Muscle of arm (tissue), 14 donors: ENCODE results near the gene HHEX. TPM values are rescaled to one million over a fixed set of nuclear protein-coding genes. Genes with fewer than 3 reads are reported as not detected.
"Not testable (repeated sequence)": the region's sequence is repeated elsewhere in the genome, so short reads cannot be mapped to it uniquely, and the experiment has no call there.

ENCODE experiments used
- DNase-seq: peaks from one replicate; pipeline ENCODE4 v3.0.0-alpha.2; 2013
- long read RNA-seq, 11 donors: transcript quantifications; one replicate each; lab custom pipeline, GENCODE V29; 2026
- polyA plus RNA-seq, 12 donors: library from polyadenylated mRNA; unstranded; fragments of 120-200 nt; gene quantifications; one replicate each; pipeline ENCODE4 v1.2.1, GENCODE V29; 2013; ENCODE audit not compliant: insufficient read length in 12 of 12

Gene HHEX
- 10 to 100 TPM in 2 of 12 donors, 1 to 10 TPM in 9, not detected in 1; 5.8 to 11.3 (median 7.7) TPM for polyA plus RNA-seq
- long read RNA-seq, donor 1, partial matches to known transcripts: 0 of 4 reads
- long read RNA-seq, donor 1, other reads (novel, unspliced or antisense): 0 of 4 reads
- long read RNA-seq, donor 2, transcript HHEX-201 (4 exons, 1,727 nt): major isoform, 5 of 5 reads
- long read RNA-seq, donor 2, partial matches to known transcripts: 0 of 5 reads
- long read RNA-seq, donor 2, other reads (novel, unspliced or antisense): 0 of 5 reads
- long read RNA-seq, donor 3, partial matches to known transcripts: 0 of 1 reads
- long read RNA-seq, donor 3, other reads (novel, unspliced or antisense): 0 of 1 reads
- long read RNA-seq, donor 4, partial matches to known transcripts: 0 of 1 reads
- long read RNA-seq, donor 4, other reads (novel, unspliced or antisense): 0 of 1 reads
- long read RNA-seq, donor 5: 0 reads
- long read RNA-seq, donor 6, partial matches to known transcripts: 0 of 2 reads
- long read RNA-seq, donor 6, other reads (novel, unspliced or antisense): 0 of 2 reads
- long read RNA-seq, donor 7, partial matches to known transcripts: 0 of 1 reads
- long read RNA-seq, donor 7, other reads (novel, unspliced or antisense): 0 of 1 reads
- long read RNA-seq, donor 8, partial matches to known transcripts: 0 of 3 reads
- long read RNA-seq, donor 8, other reads (novel, unspliced or antisense): 0 of 3 reads
- long read RNA-seq, donor 9, partial matches to known transcripts: 0 of 5 reads
- long read RNA-seq, donor 9, other reads (novel, unspliced or antisense): 0 of 5 reads
- long read RNA-seq, donor 10, partial matches to known transcripts: 0 of 5 reads
- long read RNA-seq, donor 10, other reads (novel, unspliced or antisense): 0 of 5 reads
- long read RNA-seq, donor 11, partial matches to known transcripts: 0 of 3 reads
- long read RNA-seq, donor 11, other reads (novel, unspliced or antisense): 0 of 3 reads

GRCh38 chr10:92689663-92690210 lies at the start of gene HHEX:
HHEX (plus strand) TSS chr10:92689955; CDS start chr10:92689987, 32 bp downstream.
- no peak for DNase-seq

DNA sequence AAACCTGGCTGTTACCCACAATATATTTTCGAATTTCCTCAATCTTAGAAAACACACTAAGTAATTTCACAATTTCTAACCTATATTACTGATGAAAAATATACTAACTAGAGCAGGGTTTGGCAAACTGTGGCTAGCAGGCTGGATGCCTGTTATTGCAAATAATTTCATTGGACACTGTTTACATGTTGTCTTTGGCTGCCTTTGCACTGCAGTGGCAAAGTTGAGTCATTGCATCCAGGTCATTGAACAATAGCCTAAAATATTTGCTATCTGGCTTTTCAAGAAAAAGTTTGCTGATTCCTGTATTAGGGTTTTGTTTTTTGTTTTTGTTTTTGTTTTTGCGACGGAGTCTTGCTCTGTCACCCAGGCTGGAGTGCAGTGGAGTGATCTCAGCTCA lies 49.6 kb upstream of the HHEX start:
- no peak for DNase-seq

DNA sequence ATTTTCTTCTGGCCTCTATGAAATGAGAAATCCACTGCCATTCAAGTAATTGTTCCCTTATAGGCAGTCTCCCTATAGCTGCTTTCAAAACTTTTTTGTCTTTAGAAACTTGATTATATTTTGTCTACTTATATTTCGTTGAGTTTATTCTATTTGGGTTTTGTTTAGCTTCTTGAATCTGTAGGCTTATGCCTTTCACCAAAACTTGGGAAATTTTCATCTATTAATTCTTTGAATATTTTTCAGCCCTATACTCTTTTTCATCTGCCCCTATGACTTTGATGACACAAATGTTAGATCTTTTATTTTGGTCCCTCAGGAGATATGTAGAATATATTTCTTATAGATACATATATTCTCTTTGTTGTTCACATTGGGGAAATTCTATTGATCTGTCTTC lies 48.3 kb upstream of the HHEX start:
- DNase-seq: no peak

GRCh38 chr10:92644921-92645320 lies 44.8 kb upstream of the HHEX start:
- DNase-seq: no peak

- not testable (repeated sequence) for DNase-seq
These were observed 38.9 kb upstream of the HHEX start for GRCh38 chr10:92650864-92651263.

DNA sequence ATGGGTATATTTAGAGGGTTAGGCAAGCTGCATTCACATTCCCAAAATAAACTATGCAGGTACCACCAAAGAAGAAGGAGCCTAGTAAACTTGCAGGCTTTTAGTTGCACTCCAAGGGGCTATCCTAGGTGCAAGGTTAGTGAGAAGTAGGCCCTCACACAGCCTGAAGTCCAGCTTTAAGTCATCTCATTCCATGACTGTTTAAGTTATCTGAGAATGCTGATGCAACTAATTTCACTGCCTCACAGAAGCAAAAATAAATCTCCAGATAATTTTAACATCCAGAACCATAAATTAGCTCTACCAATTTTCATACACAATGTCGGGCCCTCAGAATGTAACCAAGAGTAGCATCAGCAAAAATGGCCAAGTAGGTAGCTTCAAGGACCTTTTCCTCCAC lies 34.3 kb upstream of the HHEX start:
- DNase-seq: no peak

DNA sequence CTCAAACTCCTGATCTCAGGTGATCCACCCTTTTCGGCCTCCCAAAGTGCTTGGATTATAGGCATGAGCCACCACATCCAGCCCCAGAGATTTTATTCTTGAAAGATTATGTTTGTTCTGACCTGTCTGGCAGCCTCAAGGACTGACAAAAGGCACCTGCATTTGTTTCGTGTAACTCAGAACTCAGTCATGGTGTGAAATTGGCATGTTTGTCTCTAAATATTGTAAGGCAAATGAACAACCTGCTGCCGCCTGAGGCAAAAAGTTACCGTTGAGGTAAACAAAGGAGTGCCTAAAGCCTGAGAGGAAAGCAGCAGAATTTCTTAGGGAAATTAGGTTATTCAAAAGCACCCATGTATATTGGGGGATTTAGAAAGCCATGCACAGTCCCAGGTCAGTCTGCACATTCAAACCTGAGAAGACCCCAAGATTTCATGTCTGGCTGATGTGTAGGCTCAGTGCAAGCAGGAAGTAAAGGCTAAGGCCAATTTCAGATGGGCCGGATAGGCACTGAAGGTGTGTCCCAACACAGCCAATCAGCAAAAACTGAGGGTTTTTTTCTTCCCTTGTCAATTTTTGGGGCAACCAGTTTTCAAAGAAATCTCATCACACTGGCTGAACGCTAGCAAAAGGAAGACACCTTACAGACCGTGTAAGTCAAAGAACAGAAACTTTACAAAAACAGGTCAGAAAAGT lies 33.3 kb upstream of the HHEX start:
- DNase-seq: no peak

DNA sequence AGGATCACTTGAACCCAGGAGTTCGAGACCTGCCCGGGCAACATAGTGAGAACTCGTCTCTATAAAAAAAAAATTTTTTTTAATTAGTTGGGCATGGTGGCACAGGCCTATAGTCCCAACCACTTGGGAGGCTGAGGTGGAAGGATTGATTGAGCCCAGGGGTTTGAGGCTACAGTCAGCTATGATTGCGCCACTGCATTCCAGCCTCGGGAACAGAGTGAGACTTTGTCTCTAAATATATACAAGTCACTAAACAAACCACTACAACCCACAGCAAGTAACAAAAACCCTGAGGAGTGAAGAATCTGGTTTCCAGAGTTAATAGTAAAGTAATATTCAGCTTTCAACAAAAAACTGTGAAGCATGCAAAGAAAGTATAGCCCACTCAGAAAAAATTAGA lies 32.7 kb upstream of the HHEX start:
- no peak for DNase-seq

DNA sequence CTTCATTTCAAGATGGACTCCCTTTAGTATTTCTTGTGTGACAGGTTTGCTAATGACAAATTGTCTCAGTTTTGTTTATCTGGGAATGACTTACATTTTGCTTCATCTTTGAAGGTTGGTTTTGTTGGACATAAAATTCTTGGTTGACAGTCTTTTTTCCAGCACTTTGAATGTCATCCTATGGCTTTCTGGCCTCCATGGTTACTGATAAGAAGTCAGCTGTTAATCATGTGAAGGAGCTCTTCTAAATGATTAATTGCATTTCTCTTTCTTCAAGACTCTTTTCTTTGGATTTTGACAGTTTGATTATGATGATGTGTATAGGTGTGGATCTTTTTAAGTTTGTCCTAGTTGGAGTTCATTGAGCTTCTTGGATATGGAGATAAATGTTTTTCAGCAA lies 26.9 kb upstream of the HHEX start:
- no peak for DNase-seq

DNA sequence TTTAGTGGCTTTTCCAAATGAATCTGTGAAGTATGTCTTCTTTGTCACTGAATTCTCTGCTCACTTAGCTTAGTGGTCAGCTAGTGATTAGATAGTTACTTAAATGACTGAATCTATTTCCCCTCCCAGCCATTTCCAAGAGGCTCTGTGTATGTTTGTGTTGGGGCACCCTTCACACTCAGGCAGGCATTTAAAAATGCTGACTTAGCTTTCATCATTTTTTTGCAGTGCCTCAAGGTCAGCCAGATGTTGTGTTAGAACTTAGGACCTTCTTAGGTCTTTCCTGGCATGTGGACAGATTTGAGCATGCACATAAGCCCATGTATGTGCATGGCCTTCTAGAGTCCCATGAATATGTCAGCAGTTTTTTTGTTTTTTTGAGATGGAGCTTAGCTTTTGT lies 25.4 kb upstream of the HHEX start:
- DNase-seq: no peak

- DNase-seq: no peak
These were observed 22.7 kb upstream of the HHEX start for GRCh38 chr10:92667078-92667477.

- no peak for DNase-seq
These were observed 12.0 kb upstream of the HHEX start for GRCh38 chr10:92677708-92678107.

DNA sequence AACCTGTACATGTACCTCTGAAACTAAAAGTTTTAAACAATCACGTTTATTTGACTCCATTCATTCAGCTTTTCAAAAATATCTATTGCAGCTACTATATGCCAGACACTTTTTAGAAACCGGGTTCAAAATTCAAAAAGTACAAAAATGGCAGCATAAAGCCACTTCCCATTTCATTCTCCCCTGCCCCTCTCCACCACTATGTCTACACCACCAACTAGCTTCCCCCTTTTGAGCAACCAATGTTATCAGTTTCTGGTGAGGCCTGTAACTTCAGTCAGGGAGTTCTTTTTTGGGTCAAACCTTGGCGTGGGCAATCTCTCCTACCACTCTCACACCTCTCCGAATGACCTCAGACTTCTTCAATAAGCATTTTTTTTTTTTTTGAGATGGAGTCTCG lies 11.5 kb upstream of the HHEX start:
- DNase-seq: no peak

- DNase-seq: no peak
These were observed 8.4 kb upstream of the HHEX start for GRCh38 chr10:92681306-92681834.

DNA sequence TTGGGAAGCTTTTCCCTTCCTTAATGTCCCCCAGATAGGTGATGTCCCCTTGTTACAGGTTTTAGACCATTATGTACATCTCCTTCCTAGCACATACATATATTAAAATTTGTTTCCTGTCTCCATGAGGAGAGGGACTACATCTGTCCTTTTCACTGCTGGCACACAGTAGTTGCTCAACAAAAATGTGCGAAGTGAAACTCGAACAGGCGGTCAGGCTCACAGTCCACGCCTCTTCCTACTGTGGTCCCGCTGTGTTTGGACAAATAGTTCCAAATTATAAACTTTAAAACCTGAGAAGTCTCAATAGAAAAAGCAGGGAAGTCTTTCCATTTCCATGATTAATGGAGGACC lies 1.2 kb upstream of the HHEX start:
- DNase-seq: no peak

DNA sequence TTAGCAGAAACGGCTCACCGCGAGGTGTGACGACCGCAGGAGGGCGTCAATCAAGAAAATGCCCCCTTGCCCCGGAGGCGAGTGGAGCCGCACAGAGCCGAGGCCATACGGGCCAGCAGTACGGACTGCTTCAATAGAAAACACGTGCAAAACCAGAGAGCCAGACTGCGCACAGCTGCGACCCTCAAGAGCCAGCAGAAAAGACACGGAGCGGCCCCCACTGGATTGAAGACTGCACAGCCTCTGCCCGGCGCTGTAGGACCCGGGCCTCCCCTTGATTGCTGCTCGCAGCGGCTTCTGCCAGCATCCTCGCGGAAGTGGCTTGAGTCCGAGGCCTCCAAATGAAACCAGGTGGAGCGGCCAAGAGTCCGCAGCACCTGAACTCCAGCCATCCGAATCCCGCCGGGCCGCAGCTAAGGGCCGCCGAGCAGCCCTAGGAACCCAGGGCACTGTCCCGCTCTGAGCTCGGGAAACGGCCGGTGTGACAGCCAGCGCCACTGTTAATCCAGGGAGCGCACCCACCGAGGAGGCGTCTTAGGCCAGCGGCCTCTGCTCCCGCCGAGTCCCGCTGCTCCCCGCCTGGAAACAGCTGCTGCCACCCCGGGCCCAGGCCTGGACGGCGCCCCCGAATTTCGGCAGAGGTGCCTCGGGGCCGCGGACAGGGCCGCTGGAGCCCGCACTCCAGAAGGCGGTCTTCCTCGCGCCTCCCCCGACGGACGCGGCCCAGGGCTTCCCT lies 660 bp upstream of the HHEX start:
- DNase-seq: no peak

- DNase-seq: no peak
These were observed 608 bp downstream of the HHEX start for GRCh38 chr10:92690211-92690914.

- no peak for DNase-seq
These were observed 1.3 kb downstream of the HHEX start for GRCh38 chr10:92690915-92691590.

- DNase-seq: no peak
These were observed 1.9 kb downstream of the HHEX start for GRCh38 chr10:92691591-92692079.
